CD4-positive, CD25-positive, alpha-beta regulatory T cell (primary cell): ENCODE results near the gene STK39. TPM values are rescaled to one million over a fixed set of nuclear protein-coding genes. Genes with fewer than 3 reads are reported as not detected.

Experiments used
- ATAC-seq, 2 donors: fragments of 150-1000 bp; cut with Tn5 transposase; one replicate each; pipeline ENCODE4 v1.10.0; 2021; ENCODE audit warnings: low read depth in 2 of 2, moderate number of reproducible peaks in 2 of 2, moderate library complexity in 1 of 2
- DNase-seq, 3 donors: peaks; one replicate each; pipeline versions ENCODE4 v3.0.0 to v3.0.0-alpha.2; 2012 to 2022; ENCODE audit warnings: mixed read lengths in 1 of 3
- H3K27ac ChIP-seq: one replicate; pipeline ENCODE4 v1.7.0; 2013; ENCODE audit warnings: mild to moderate bottlenecking, low read length; ENCODE audit not compliant: insufficient read depth, poor library complexity, severe bottlenecking
- H3K27me3 ChIP-seq: one replicate; pipeline ENCODE4 v1.7.0; 2013; ENCODE audit warnings: low read length; ENCODE audit not compliant: control insufficient read depth, insufficient read depth
- H3K36me3 ChIP-seq: one replicate; pipeline ENCODE4 v1.7.0; 2013; ENCODE audit warnings: mild to moderate bottlenecking, low read length, moderate library complexity; ENCODE audit not compliant: control insufficient read depth, insufficient read depth
- H3K4me1 ChIP-seq: 2 replicates; pipeline ENCODE4 v1.7.0; 2013; ENCODE audit warnings: mild to moderate bottlenecking, low read length; ENCODE audit not compliant: insufficient read depth, control insufficient read depth, poor library complexity, severe bottlenecking
- H3K4me3 ChIP-seq: one replicate; pipeline ENCODE4 v1.7.0; 2013; ENCODE audit warnings: low read depth, mild to moderate bottlenecking, low read length, moderate library complexity
- H3K9me3 ChIP-seq, 2 experiments: 1 replicate in 1 of 2; 2 replicates in 1 of 2; pipeline ENCODE4 v1.7.0; 2013; ENCODE audit warnings: low read length in 2 of 2, mild to moderate bottlenecking in 1 of 2, moderate library complexity in 1 of 2; ENCODE audit not compliant: control insufficient read depth in 2 of 2
- H3K27ac Mint-ChIP-seq, 3 donors: one replicate each; pipeline ENCODE4 v1.8.0; 2020 to 2022; ENCODE audit warnings: mild to moderate bottlenecking in 3 of 3, mixed read lengths in 3 of 3, moderate library complexity in 2 of 3
- H3K27me3 Mint-ChIP-seq: one replicate; pipeline ENCODE4 v1.8.0; 2022; ENCODE audit warnings: mild to moderate bottlenecking, mixed read lengths
- H3K36me3 Mint-ChIP-seq: one replicate; pipeline ENCODE4 v1.8.0; 2020; ENCODE audit warnings: mixed read lengths
- H3K4me1 Mint-ChIP-seq, 4 donors: one replicate each; pipeline ENCODE4 v1.8.0; 2020 to 2022; ENCODE audit warnings: mixed read lengths in 4 of 4, mild to moderate bottlenecking in 1 of 4
- H3K4me3 Mint-ChIP-seq, 4 donors: one replicate each; pipeline ENCODE4 v1.8.0; 2020 to 2022; ENCODE audit warnings: mild to moderate bottlenecking in 4 of 4, mixed read lengths in 4 of 4, moderate library complexity in 3 of 4
- H3K9me3 Mint-ChIP-seq, 7 donors: one replicate each; pipeline ENCODE4 v1.8.0; 2020 to 2022; ENCODE audit warnings: mixed read lengths in 7 of 7, mild to moderate bottlenecking in 3 of 7, moderate library complexity in 2 of 7
- polyA plus RNA-seq, 4 donors: library from polyadenylated mRNA; unstranded; fragments of 300-500 nt; fragmentation: Illumina TruSeq; gene quantifications; one replicate each; pipeline ENCODE4 v1.2.3, GENCODE V29; 2021
- total RNA-seq: library from RNA; stranded (reverse); gene quantifications from one replicate; pipeline ENCODE4 v1.2.3, GENCODE V29; 2022

The STK39 gene
- total and polyA plus RNA-seq, 5 donors from 2014 or later = 4.4 to 27.2 (median 7.6) TPM

DNA sequence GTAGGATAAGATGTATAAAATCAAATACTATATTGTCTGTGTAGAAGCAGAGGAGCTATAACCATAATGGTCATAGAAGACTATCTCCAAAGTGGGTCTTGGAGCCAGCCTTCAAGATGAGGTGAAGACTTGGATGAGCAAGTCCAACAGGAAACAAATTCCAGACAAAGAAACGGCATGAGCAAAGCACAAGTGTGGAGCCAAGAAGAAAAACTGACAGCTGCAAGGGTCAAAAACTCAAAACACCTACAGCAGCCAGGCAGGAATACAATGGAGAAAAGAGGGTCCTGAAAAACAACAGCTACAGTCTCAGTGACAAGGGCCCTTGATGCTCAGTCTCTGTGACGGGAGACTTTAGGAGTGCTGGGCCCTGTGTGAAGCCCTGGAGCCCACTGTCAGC, 102.4 kb downstream of the STK39 start:
- DNase-seq = no peak
- Histone ChIP-seq H3K4me3 (no peak overlapping the region), H3K36me3 (peaks cover 12% of the 10 kb centered on the region), H3K4me1 (no peaks in the 10 kb centered on the region), H3K27me3 (no peaks in the 10 kb centered on the region), H3K27ac (no peak overlapping the region), H3K9me3 (no peaks in the 10 kb centered on the region)
- Mint-ChIP-seq H3K4me3 (no peak overlapping the region), H3K27me3 (no peaks in the 10 kb centered on the region), H3K9me3 (no peaks in the 10 kb centered on the region), H3K36me3 (peaks cover 19% of the 10 kb centered on the region), H3K4me1 (peaks cover 6 to 19% (median 13%) of the 10 kb centered on the region in 4 donors), H3K27ac (peak overlapping the region in 1 of 3 donors; percentile 78)
- no peak for ATAC-seq

DNA sequence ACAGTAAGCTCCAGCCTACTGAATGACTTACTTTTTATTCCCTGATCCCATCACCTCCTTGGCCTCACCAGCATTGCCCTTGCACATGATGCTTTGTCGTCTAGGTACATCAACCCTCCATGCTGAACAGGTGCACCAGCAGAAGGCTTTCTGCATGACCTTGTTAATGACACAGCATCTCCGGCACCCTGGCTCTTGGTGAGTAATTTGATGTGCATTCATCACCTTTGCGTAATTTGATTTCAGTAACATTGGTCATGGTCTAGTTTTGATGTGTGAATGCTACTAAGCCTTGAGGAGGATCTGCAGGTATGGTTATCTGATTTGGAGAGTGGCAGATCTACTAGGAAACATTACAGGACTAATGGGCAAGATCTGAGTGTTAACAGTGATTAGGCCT, 103.6 kb downstream of the STK39 start:
- H3K4me3 Mint-ChIP-seq = no peak overlapping the region
- H3K9me3 ChIP-seq = no peaks in the 10 kb centered on the region
- H3K36me3 ChIP-seq = peaks cover 19% of the 10 kb centered on the region
- no peak overlapping the region for H3K27ac ChIP-seq
- no peaks in the 10 kb centered on the region for H3K4me1 ChIP-seq
- no peak for DNase-seq
- peaks cover 0 to 15% (median 8%) of the 10 kb centered on the region in 4 donors for H3K4me1 Mint-ChIP-seq
- peaks cover 21% of the 10 kb centered on the region for H3K36me3 Mint-ChIP-seq
- no peaks in the 10 kb centered on the region for H3K27me3 ChIP-seq
- H3K4me3 ChIP-seq = no peak overlapping the region
- no peaks in the 10 kb centered on the region for H3K9me3 Mint-ChIP-seq
- H3K27ac Mint-ChIP-seq = peak overlapping the region in 1 of 3 donors; percentile 59
- ATAC-seq = no peak
- no peaks in the 10 kb centered on the region for H3K27me3 Mint-ChIP-seq

DNA sequence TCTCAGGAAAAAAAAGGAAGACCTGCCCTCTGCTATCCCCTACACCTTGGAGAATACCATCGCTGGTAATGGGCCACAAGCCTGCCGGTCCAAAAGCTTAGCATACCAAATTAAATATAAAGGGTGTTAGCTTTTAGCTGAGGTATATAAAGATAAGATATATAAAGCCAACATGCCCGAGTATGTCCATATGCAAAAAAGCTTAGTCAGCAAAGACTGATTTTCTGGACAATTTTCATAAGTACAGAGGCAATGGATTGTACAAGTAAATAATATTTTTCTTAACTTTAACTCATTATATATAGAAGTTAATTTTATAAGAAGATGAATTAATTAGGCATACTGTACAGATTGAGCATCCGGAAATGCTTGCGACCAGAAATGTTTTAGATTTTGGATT, 106.5 kb downstream of the STK39 start:
- ATAC-seq (no peak), DNase-seq (no peak)
- H3K9me3 Mint-ChIP-seq = no peaks in the 10 kb centered on the region
- Histone ChIP-seq H3K4me1 (no peaks in the 10 kb centered on the region), H3K4me3 (no peak overlapping the region), H3K27ac (no peak overlapping the region), H3K36me3 (peaks cover 31% of the 10 kb centered on the region), H3K27me3 (no peaks in the 10 kb centered on the region), H3K9me3 (no peaks in the 10 kb centered on the region)
- H3K27ac Mint-ChIP-seq = no peak overlapping the region
- no peak overlapping the region for H3K4me3 Mint-ChIP-seq
- H3K4me1 Mint-ChIP-seq = peaks cover 11 to 19% (median 14%) of the 10 kb centered on the region in 4 donors
- H3K27me3 Mint-ChIP-seq = no peaks in the 10 kb centered on the region
- peaks cover 25% of the 10 kb centered on the region for H3K36me3 Mint-ChIP-seq

DNA sequence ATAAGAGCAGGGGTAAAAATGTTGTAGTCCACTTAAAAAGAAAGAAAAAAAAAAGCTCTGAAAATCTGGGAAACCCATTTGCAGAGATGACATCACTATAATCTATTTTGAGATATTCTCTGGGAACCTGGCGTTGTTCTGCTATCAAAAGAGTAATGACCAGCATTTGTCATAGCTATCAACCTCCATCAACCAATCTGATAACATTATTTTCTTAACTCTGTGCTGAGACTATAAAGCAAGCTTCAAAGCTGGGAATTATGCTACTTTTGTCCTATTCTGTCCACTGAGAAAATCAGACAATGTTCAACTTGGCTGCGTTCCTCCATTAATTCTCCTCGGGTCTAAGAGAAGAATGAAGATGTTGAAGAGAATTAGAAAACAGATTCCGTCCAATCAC, 107.5 kb downstream of the STK39 start:
- no peaks in the 10 kb centered on the region for H3K9me3 Mint-ChIP-seq
- ATAC-seq (no peak), DNase-seq (no peak)
- Histone ChIP-seq H3K9me3 (no peaks in the 10 kb centered on the region), H3K27me3 (no peaks in the 10 kb centered on the region), H3K36me3 (peaks cover 34% of the 10 kb centered on the region), H3K27ac (no peak overlapping the region), H3K4me3 (no peak overlapping the region), H3K4me1 (no peaks in the 10 kb centered on the region)
- peak overlapping the region in 1 of 3 donors; percentile 46 for H3K27ac Mint-ChIP-seq
- peaks cover 30% of the 10 kb centered on the region for H3K36me3 Mint-ChIP-seq
- no peaks in the 10 kb centered on the region for H3K27me3 Mint-ChIP-seq
- H3K4me1 Mint-ChIP-seq = peaks cover 13 to 19% (median 15%) of the 10 kb centered on the region in 4 donors
- H3K4me3 Mint-ChIP-seq = no peak overlapping the region

DNA sequence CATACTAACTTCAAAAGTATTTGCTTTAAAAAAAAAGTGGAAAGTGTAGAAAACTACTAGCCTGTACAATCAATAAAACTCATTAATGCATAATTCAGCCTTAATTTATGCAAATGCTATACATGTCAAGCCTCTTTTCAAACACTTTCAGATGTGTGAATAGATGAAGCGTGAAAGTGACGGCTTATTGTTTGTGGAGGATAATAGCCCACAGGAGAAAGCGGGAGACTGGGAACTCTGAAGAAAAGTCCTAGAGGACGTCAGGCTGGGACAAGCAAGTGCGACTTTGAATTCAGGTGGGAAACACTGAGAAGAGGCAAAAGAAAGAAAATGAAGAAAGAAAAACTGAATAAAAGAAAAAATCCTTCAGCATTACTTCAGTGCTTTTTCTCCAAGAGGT, 108.5 kb downstream of the STK39 start:
- no peak for ATAC-seq
- Mint-ChIP-seq H3K36me3 (peaks cover 30% of the 10 kb centered on the region), H3K9me3 (no peaks in the 10 kb centered on the region), H3K4me3 (no peak overlapping the region), H3K27me3 (no peaks in the 10 kb centered on the region), H3K4me1 (peaks cover 13 to 16% (median 15%) of the 10 kb centered on the region in 4 donors), H3K27ac (peak overlapping the region in 2 of 3 donors; percentile 15 to 82)
- Histone ChIP-seq H3K4me3 (no peak overlapping the region), H3K9me3 (no peaks in the 10 kb centered on the region), H3K27me3 (no peaks in the 10 kb centered on the region), H3K36me3 (peaks cover 37% of the 10 kb centered on the region), H3K27ac (no peak overlapping the region), H3K4me1 (no peaks in the 10 kb centered on the region)
- no peak for DNase-seq

DNA sequence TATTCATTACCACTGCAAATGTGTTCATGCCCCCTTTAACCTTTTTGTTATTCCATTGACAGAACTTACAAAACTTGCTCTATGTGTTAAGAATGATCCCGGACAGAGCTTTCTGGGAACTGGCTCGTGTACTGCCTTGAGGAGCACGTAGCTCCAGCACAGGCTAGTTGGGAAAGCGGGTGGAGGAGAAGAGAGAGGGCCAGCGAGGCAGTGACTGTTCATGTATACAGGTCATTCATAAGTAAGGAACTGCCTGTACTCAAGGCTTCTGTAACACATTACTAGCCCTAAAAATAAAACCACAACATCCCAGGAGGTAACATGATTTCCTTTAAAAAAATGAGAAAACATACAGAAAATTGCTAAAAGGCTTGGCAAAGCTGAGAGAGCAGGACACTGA, 109.0 kb downstream of the STK39 start:
- Mint-ChIP-seq H3K4me1 (peaks cover 9 to 16% (median 15%) of the 10 kb centered on the region in 4 donors), H3K27me3 (no peaks in the 10 kb centered on the region), H3K4me3 (no peak overlapping the region), H3K27ac (peak overlapping the region; percentile 9 to 82 (median 75)), H3K9me3 (no peaks in the 10 kb centered on the region), H3K36me3 (peaks cover 28% of the 10 kb centered on the region)
- Histone ChIP-seq H3K36me3 (peaks cover 37% of the 10 kb centered on the region), H3K27ac (no peak overlapping the region), H3K4me3 (no peak overlapping the region), H3K9me3 (no peaks in the 10 kb centered on the region), H3K4me1 (no peaks in the 10 kb centered on the region), H3K27me3 (no peaks in the 10 kb centered on the region)
- no peak for DNase-seq
- no peak for ATAC-seq

DNA sequence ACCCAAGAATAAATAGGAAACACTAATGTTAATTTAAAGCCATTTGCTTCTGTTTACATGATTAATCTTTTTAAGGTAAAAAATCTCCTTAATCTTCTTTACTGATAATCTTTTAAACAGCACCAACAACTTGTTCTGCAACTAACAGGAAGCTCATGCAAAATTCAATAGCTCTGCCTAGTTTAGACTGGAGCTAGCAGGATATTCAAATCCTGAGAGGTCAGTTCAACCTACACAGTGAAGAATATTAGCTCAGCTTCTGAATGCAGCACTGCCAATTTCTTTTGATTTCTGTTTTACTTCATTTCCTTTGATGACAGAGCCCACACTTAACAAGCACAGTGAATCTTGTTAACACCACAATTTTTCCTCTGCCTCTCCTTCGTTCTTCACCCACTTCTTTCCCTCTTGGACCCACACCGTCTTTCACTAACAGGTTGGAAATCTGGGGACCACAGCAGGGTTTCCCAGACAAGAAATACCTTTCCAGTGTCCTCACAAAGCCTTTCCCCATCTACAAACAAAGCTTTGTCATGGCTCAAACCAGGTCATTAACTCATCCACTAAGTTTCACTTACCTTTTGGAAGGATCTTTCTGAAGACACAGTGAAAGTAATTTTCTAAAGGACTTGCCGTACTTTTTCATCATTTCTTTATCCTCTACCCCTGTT, 109.8 kb downstream of the STK39 start:
- Histone ChIP-seq H3K27me3 (no peaks in the 10 kb centered on the region), H3K9me3 (no peaks in the 10 kb centered on the region), H3K27ac (no peak overlapping the region), H3K4me1 (no peaks in the 10 kb centered on the region), H3K36me3 (peaks cover 40% of the 10 kb centered on the region), H3K4me3 (no peak overlapping the region)
- H3K4me3 Mint-ChIP-seq = no peak overlapping the region
- no peaks in the 10 kb centered on the region for H3K9me3 Mint-ChIP-seq
- peaks cover 9 to 16% (median 13%) of the 10 kb centered on the region in 4 donors for H3K4me1 Mint-ChIP-seq
- H3K27me3 Mint-ChIP-seq = no peaks in the 10 kb centered on the region
- H3K27ac Mint-ChIP-seq = peak overlapping the region; percentile 65 to 82 (median 75)
- DNase-seq = no peak
- ATAC-seq = no peak
- H3K36me3 Mint-ChIP-seq = peaks cover 30% of the 10 kb centered on the region

DNA sequence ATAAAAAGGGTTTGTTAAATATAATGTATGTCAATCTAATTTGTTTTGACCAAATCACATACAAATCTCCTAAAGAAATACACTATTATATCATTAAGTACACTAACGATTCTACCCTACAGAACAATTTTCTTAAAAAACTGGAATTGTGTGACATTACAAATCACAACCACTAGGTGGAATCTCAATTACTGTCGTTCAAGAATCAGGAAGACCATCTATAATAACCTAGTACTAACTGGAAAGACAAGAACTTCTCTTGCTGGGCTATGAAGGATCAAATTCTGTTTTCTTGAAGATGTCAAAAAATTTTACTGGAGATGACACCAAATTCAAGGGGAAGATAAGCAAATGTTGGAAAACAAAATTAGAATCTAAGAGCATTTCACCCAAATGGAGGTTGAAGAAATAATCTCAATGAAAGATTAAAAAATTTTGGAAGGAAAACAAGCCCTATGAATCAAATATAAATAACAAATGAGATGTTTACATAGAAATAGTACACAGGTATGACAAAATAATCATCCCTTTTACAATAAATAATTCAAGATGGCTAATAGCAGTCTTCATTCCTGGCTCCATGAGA, 110.9 kb downstream of the STK39 start:
- Mint-ChIP-seq H3K4me1 (peaks cover 10 to 16% (median 13%) of the 10 kb centered on the region in 4 donors), H3K9me3 (no peaks in the 10 kb centered on the region), H3K27ac (no peak overlapping the region), H3K27me3 (no peaks in the 10 kb centered on the region), H3K36me3 (peaks cover 39% of the 10 kb centered on the region), H3K4me3 (no peak overlapping the region)
- no peaks in the 10 kb centered on the region for H3K9me3 ChIP-seq
- ATAC-seq = peak in 1 of 2 donors; percentile 52
- H3K27ac ChIP-seq = no peak overlapping the region
- DNase-seq = peak in 2 of 3 donors; percentile 35 to 59
- peaks cover 43% of the 10 kb centered on the region for H3K36me3 ChIP-seq
- no peaks in the 10 kb centered on the region for H3K27me3 ChIP-seq
- no peaks in the 10 kb centered on the region for H3K4me1 ChIP-seq
- no peak overlapping the region for H3K4me3 ChIP-seq
